Activated T-cell treated with anti-CD3 and anti-CD28 coated beads for 1 hour (primary cell): ENCODE measurements around the gene MXRA7.
"Not testable (repeated sequence)": the region's sequence is repeated elsewhere in the genome, so short reads cannot be mapped to it uniquely, and the experiment has no call there.

Experiments
- DNase-seq: peaks from one replicate; pipeline ENCODE4 v3.0.0-alpha.2; 2020; ENCODE audit warnings: low read depth

MXRA7 gene

GRCh38 chr17:76710863-76711611, at the start of gene MXRA7:
MXRA7 (minus strand) TSS chr17:76710965; CDS start chr17:76710946, 19 bp downstream.
- DNase-seq: peak; percentile 52

DNA sequence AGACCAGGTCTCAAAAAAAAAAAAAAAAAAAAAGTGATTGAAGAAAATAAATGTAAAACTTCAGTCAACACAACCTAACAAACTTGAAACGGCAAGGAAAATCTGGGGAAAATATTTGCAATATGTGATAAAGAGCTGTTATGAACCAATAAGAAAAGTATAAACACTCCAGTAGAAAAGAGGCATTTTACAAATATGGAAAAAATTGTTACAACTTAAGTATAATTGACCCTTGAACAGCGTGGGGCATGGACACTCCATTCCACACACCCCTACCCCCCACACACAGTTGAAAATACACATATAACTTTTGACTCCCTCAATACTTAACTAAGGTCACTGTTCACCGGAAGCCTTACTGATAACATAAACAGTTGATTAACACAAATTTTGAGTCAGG, 47.8 kb upstream of the MXRA7 start:
- no peak for DNase-seq

DNA sequence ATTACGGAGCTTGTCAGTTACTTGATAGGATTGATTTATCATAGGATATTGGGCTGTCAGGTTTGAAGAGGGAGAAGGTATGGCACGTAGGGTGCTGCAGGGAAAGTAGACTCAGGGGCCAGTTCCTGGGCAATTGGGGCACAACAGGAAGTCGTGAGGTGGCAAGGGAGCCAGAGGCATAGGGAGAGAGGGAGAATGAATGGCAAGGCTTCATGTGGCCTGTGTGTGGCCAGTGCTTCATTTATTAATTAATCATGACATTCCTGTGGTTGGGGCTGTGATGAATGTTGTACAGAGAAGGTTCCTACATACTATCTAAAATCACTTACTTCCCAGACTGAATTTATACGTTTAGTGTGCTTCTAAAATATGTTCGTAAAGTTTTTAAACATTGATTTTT, 46.5 kb upstream of the MXRA7 start:
- DNase-seq: no peak

DNA sequence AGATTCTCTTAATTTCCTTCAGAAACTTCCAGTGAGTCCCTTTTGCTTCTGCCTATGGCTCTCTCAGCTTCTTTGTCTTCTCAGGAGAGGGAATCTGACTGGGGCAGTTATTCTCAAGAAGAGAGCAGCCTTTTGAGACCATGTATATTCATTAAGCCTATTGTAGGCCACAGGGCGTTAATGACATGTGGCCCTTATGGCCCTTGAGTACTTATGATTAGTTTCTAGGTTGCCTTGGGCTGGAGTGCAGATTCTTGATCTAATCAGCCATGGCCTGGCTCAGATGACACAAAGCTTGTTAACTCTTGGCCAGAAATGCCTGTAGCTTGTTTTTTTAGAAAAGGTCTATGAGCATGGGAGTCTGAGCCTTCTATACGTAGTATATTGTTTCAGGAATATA, 44.5 kb upstream of the MXRA7 start:
- DNase-seq: no peak

DNA sequence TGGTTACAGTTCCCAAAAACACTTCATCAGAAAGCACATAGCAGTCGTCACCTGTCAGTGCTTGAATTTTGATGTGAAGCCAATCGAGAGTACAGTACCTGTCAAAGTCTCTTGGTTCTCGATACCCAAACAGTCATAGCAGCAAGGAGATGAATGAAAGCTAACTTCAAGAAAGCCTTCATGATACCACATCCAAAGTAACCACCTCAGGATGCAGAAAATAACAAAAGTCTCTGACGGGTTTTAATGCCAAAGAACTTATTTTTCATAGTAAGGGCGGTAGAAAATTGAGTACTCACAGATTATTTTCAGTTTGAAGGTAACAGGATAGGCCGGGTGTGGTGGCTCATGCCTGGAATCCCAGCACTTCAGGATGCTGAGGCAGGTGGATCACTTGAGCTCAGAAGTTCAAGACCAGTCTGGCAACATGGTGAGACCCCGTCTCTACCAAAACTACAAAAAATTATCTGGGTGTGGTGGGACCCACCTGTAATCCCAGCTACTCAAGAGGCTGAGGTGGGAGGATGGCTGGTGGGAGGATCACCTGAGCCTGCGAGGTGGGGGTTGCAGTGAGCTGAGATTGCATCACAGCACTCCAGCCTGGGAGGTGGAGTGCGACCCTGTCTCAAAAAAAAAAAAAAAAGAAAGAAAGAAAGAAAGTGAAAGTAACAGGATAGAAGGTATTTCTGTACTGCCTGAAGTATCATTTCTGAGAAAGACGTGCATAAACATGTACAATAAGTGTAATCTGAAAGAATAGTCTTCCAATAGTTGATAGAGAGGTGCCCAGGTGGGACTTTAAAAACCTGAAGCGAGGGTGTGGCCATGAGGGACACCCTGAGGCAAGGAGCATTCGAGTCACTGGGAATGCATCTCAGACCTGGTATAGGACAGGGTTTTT, 42.5 kb upstream of the MXRA7 start:
- no peak for DNase-seq

DNA sequence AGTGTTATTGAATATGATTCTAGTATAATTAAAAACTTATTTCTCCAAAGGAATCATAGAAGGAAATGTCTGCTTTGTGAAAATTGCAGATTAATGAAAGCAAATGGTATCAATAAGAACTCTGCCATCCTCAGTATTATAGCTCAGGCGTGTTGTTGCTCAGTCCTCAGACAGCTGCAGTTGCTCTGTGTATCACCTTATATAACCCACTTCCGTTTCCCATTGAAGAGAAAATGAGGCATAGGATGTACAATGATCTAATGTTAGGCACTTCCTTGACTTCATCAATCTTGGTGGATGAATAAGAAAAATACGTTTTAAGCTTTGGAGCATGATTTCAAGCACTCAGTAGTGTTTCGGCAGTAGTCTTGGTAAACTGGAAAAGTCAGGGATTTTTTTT, 41.2 kb upstream of the MXRA7 start:
- no peak for DNase-seq

DNA sequence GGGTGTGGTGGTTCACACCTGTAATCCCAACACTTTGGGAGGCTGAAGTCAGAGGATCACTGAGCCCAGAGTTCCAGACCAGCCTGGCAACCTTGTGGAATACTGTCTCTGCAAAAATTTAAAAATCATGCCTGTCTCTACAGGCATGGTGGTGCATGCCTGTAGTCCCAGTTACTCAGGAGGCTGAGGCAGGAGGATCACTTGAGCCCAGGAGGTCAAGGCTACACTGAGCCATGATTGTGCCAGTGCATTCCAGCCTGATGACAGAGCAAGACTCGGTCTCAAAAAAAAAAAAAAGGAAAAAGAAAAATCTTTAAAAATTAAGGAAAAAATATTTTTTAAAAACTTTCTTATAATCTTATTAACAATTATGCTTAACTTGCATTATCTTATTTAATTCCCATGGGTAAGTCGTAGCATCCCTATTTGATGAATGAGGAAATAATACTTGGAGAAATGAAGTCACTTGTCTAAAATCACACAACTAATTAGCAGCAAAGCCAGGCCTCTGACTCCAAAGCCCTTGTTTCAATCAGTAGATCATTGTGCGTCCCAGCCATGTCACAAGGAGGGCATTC, 40.7 kb upstream of the MXRA7 start:
- DNase-seq: no peak

DNA sequence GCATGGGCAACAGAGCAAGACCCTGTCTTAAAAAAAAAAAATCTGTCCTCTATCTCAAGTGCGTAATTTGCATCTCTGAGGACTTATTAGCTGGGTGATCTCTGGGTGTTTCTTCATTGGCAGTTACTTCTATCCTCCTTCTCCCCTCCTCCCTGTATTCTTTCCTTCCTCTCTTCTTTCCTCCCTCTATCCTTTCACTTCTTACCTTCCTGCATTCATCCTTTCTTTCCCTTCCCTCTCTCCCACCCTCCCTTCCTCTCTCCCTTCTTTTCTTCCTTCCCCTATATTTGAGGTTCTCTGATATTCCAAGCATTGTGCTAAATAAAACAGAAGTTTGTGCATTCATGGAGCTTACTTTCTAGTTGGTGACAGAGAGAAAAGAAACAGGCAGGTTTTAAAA, 37.9 kb upstream of the MXRA7 start:
- DNase-seq: no peak

GRCh38 chr17:76747716-76748363, 37.1 kb upstream of the MXRA7 start:
- DNase-seq: no peak

- DNase-seq: not testable (repeated sequence)
These were observed 35.0 kb upstream of the MXRA7 start for GRCh38 chr17:76745785-76746184.

DNA sequence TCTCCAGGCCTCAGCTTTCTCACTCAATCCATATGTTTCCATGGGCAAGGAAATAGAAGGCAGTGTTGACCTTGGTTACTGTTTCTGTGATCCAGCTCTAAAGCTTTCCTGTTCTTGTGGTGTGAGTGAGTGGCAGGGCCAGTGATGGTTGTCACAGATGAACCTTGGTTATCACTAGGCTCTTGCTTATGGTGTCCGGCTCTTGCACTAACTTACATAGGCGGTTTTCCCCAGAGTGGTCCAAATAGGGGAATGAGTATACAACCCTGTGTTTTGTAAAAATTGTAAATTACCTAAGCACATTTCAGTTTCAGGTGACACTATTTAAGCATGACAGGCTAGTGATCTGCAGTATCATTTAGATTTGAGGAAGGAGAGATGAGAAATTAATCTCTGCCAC, 34.0 kb upstream of the MXRA7 start:
- no peak for DNase-seq

GRCh38 chr17:76742958-76743357, 32.2 kb upstream of the MXRA7 start:
- no peak for DNase-seq

DNA sequence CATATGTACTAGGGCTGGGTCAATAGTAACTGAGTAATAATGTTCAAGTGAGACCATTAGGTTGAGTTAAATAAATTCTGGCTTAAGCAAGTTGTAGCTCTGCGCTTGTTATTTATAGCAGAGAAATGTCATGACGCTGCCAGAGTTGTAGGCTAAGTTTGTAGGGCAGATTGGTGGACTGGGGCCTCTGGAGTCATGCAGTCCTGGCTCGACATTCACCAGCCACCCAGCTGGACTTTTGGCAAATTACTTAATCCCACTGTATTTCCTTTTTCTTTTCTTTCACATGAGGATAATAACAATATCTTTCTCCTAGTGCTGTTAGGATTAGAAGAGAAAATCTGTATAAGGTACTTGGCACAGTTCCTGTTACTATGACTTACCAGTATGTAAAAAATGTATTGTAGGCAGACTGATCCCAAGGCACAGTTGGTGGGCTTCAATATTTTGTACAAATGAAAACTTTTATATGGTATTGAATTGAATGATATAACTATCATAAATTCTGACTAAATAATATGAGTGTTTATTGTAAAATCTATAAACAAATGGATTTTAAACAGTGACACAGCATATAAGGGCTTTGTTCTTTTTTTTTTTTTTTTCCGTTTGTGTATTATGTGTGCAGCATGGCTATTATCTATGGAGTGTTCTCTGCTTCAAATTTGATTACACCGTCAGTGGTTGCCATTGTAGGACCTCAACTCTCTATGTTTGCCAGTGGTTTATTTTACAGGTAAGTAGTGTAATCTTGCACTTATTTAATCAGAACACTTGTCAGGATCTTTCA, 29.8 kb upstream of the MXRA7 start:
- DNase-seq: no peak

GRCh38 chr17:76739568-76740115, 28.9 kb upstream of the MXRA7 start:
- DNase-seq: not testable (repeated sequence)

DNA sequence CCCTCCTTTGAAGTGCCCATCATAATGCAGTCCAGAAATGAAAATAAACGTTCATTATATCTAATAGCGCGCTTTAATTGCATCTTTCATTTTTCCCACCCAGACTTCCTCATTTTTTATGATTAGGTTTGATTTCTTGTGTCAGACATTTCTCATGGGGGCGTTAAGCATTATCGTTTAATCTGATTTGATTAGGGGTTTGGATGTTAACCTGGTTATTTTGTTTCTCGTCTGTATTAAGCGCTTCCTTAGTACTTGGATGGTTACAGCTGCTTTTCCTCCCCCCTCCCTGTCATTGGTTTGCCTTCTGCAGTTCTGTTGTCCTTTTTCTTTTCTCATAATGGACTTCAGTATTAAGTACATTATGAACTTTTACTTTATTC, 27.7 kb upstream of the MXRA7 start:
- DNase-seq: no peak

- peak; percentile 83 for DNase-seq
These were observed 27.1 kb upstream of the MXRA7 start, which contains the start of gene MFSD11 for GRCh38 chr17:76737676-76738467. MFSD11 (plus strand) TSS chr17:76738119; CDS start chr17:76738353, 234 bp downstream.

GRCh38 chr17:76737082-76737675, 26.4 kb upstream of the MXRA7 start, which contains the start of gene SRSF2:
SRSF2 (minus strand) TSS chr17:76737331; CDS start chr17:76737160, 171 bp downstream.
- DNase-seq: peak; percentile 97

GRCh38 chr17:76736349-76737081, 25.8 kb upstream of the MXRA7 start:
- peak; percentile 52 for DNase-seq
